Gastroesophageal sphincter (tissue), 4 donors: Measurements from ENCODE around the gene FRMD5. TPM values are rescaled to one million over a fixed set of nuclear protein-coding genes. Genes with fewer than 3 reads are reported as not detected.
"Not testable (repeated sequence)": the region's sequence is repeated elsewhere in the genome, so short reads cannot be mapped to it uniquely, and the experiment has no call there.

ENCODE experiments used
- ATAC-seq: fragments of 150-250 bp; one replicate; pipeline ENCODE4 v1.9.1; 2016; ENCODE audit warnings: mild to moderate bottlenecking, moderate library complexity
- H3K27ac ChIP-seq, 4 donors: fragments of 200-600 bp; sonication (generic) in 3 of 4; 1 replicate in 3 of 4; 2 replicates in 1 of 4; pipeline ENCODE4 v1.5.1; 2016 to 2019
- H3K27me3 ChIP-seq: fragments of 200-600 bp; sonication (generic); one replicate; pipeline ENCODE4 v1.5.1; 2019
- H3K36me3 ChIP-seq, 2 donors: fragments of 200-600 bp; sonication (generic); one replicate each; pipeline ENCODE4 v1.5.1; 2019; ENCODE audit warnings: control low read depth in 1 of 2
- H3K4me1 ChIP-seq, 3 donors: fragments of 200-600 bp; sonication (generic); 1 replicate in 2 of 3; 2 replicates in 1 of 3; pipeline ENCODE4 v1.5.1; 2016 to 2019; ENCODE audit warnings: control low read depth in 2 of 3
- H3K4me3 ChIP-seq, 2 donors: fragments of 200-600 bp; sonication (generic); one replicate each; pipeline ENCODE4 v1.5.1; 2019; ENCODE audit warnings: mild to moderate bottlenecking in 1 of 2, moderate library complexity in 1 of 2
- H3K9me3 ChIP-seq, 3 donors: fragments of 200-600 bp; sonication (generic); one replicate each; pipeline ENCODE4 v1.5.1; 2017 to 2019; ENCODE audit warnings: control low read depth in 2 of 3
- CTCF ChIP-seq, 4 experiments: fragments of 200-600 bp in 2 of 4; fragments of 450-650 bp in 2 of 4; sonication (generic) in 1 of 4; IDR thresholded peaks; one replicate each; pipeline ENCODE4 v1.5.1; 2017 to 2019; ENCODE audit warnings: antibody characterized with exemption in 4 of 4, mild to moderate bottlenecking in 2 of 4, moderate library complexity in 2 of 4
- EP300 ChIP-seq: sonication (generic); formaldehyde crosslinking; IDR thresholded peaks from one replicate; pipeline ENCODE4 v1.6.1; 2017; ENCODE audit warnings: antibody characterized with exemption, mild to moderate bottlenecking
- POLR2A ChIP-seq, 2 donors: fragments of 450-650 bp; IDR thresholded peaks; one replicate each; pipeline ENCODE4 v1.6.1; 2017; ENCODE audit warnings: antibody characterized with exemption in 2 of 2, mild to moderate bottlenecking in 2 of 2, moderate library complexity in 1 of 2
- POLR2AphosphoS5 ChIP-seq: sonication (generic); formaldehyde crosslinking; IDR thresholded peaks from one replicate; pipeline ENCODE4 v1.6.1; 2017; ENCODE audit warnings: antibody characterized with exemption
- WGBS, 2 donors: methylation state at CpG; one replicate each; pipeline ENCODE4 v1.1.5; 2018; ENCODE audit warnings: low coverage in 1 of 2; 5-methylcytosine and 5-hydroxymethylcytosine counted together
- total RNA-seq, 4 donors: library from RNA; depleted of rRNA; stranded (reverse); fragments of >200 nt; gene quantifications; one replicate each; pipeline ENCODE4 v1.1.0, GENCODE V29; 2016

FRMD5 gene
- total RNA-seq: 1 to 10 TPM in 2 of 4 donors, under 1 TPM in 2; 0.47 to 1.2 (median 0.90) TPM

- peak within 1 kb of the TSS; percentile 31 to 53 for H3K4me3 ChIP-seq
- ATAC-seq: peak; percentile 94
- no peaks in the 10 kb centered on the region for H3K9me3 ChIP-seq
- H3K27me3 ChIP-seq: peaks cover 75% of the 10 kb centered on the region
- no peaks in the 10 kb centered on the region for H3K36me3 ChIP-seq
- WGBS, 2 donors: 0% methylated on average over 2 of the region's 43 CpGs; no CpG with 5 or more reads in 1 of the 2 donors
- peaks cover 0 to 24% (median 12%) of the 10 kb centered on the region in 3 donors for H3K4me1 ChIP-seq
- peak within 1 kb of the TSS in 2 of 4 donors; percentile 3 to 66 for H3K27ac ChIP-seq
- no peak for TF ChIP-seq EP300
- TF ChIP-seq POLR2A (IDR thresholded peaks at IDR 0.05): no peak
- peak in 1 of 4 experiments; percentile 39 for TF ChIP-seq CTCF (IDR thresholded peaks at IDR 0.05)
- TF ChIP-seq POLR2AphosphoS5: no peak
Measured at GRCh38 chr15:44195151-44195740, at the start of gene FRMD5. Gene FRMD5, minus strand, starts transcription at chr15:44195271.

- H3K27me3 ChIP-seq: peaks cover 5% of the 10 kb centered on the region
- 78 to 89% methylated on average over 2 to 3 of the region's 3 CpGs for WGBS, 2 donors
- no peak overlapping the region for H3K27ac ChIP-seq
- H3K4me1 ChIP-seq: no peaks in the 10 kb centered on the region
- ATAC-seq: no peak
- no peak overlapping the region for H3K4me3 ChIP-seq
- TF ChIP-seq CTCF (IDR thresholded peaks at IDR 0.05): no peak
- TF ChIP-seq POLR2AphosphoS5: no peak
- no peak for TF ChIP-seq EP300
- TF ChIP-seq POLR2A (IDR thresholded peaks at IDR 0.05): no peak
- no peaks in the 10 kb centered on the region for H3K36me3 ChIP-seq
- H3K9me3 ChIP-seq: no peaks in the 10 kb centered on the region
Measured at GRCh38 chr15:44243829-44244228, 48.8 kb upstream of the FRMD5 start.

- no peak for ATAC-seq
- no peak overlapping the region for H3K4me3 ChIP-seq
- no peak overlapping the region for H3K27ac ChIP-seq
- no peak for TF ChIP-seq POLR2A (IDR thresholded peaks at IDR 0.05)
- TF ChIP-seq EP300: no peak
- no peak for TF ChIP-seq POLR2AphosphoS5
- TF ChIP-seq CTCF (IDR thresholded peaks at IDR 0.05): no peak
- H3K36me3 ChIP-seq: no peaks in the 10 kb centered on the region
- peaks cover 5% of the 10 kb centered on the region for H3K27me3 ChIP-seq
- no peaks in the 10 kb centered on the region for H3K4me1 ChIP-seq
- WGBS, 2 donors: 83 to 89% methylated on average over 1 of the region's 1 CpG
- H3K9me3 ChIP-seq: no peaks in the 10 kb centered on the region
Measured at GRCh38 chr15:44243141-44243540, 48.1 kb upstream of the FRMD5 start.

- Histone ChIP-seq H3K4me1 (no peaks in the 10 kb centered on the region), H3K27ac (no peak overlapping the region), H3K9me3 (peaks cover 0 to 3% (median 0%) of the 10 kb centered on the region in 3 donors), H3K4me3 (no peak overlapping the region), H3K27me3 (no peaks in the 10 kb centered on the region), H3K36me3 (no peaks in the 10 kb centered on the region)
- ATAC-seq: no peak
- WGBS, 2 donors: 5 to 30% methylated on average over 1 of the region's 1 CpG
- TF ChIP-seq POLR2AphosphoS5 (no peak), CTCF (IDR thresholded peaks at IDR 0.05) (no peak), EP300 (no peak), POLR2A (IDR thresholded peaks at IDR 0.05) (no peak)
Measured at GRCh38 chr15:44231842-44232241, 36.8 kb upstream of the FRMD5 start.

GRCh38 chr15:44229301-44229700 lies 34.2 kb upstream of the FRMD5 start:
- not testable (repeated sequence) for H3K9me3 ChIP-seq, ATAC-seq, H3K4me1 ChIP-seq, H3K27ac ChIP-seq, H3K36me3 ChIP-seq, H3K4me3 ChIP-seq, H3K27me3 ChIP-seq
- 78 to 80% methylated on average over 3 of the region's 4 CpGs for WGBS, 2 donors
